Keratinocyte (primary cell): ENCODE data around the gene PDX1. TPM values are rescaled to one million over a fixed set of nuclear protein-coding genes. Genes with fewer than 3 reads are reported as not detected.
A peak's percentile ranks its signal among the peaks of the same experiment; 100 is the strongest.

ENCODE experiments used
- DNase-seq: peaks from one replicate; pipeline ENCODE4 v3.0.0-alpha.2; 2011; ENCODE audit warnings: low read depth, missing footprints, low spot score
- FAIRE-seq: peaks from 2 replicates; lab custom pipeline; 2011; peaks lifted over from hg19 to GRCh38; lab: Jason Lieb, UNC
- H2AFZ ChIP-seq: 2 replicates; pipeline ENCODE4 v1.6.0; 2012; ENCODE audit warnings: low read length, control low read depth, inconsistent platforms; ENCODE audit not compliant: control insufficient read depth
- H3K27ac ChIP-seq: 2 replicates; pipeline ENCODE4 v1.5.1; 2011; ENCODE audit warnings: low read length; ENCODE audit not compliant: control insufficient read depth, insufficient read depth
- H3K27me3 ChIP-seq: 3 replicates; pipeline ENCODE4 v1.6.0; 2011; ENCODE audit warnings: low read length; ENCODE audit not compliant: control insufficient read depth, insufficient read depth; ENCODE audit errors: extremely low read depth
- H3K36me3 ChIP-seq, 2 experiments: 2 replicates in 1 of 2; 3 replicates in 1 of 2; pipeline ENCODE4 v1.5.1; 2011; ENCODE audit warnings: low read length in 2 of 2, mild to moderate bottlenecking in 1 of 2; ENCODE audit not compliant: control insufficient read depth in 2 of 2, insufficient read depth in 2 of 2; ENCODE audit errors: extremely low read depth in 1 of 2
- H3K4me1 ChIP-seq: 3 replicates; pipeline ENCODE4 v1.5.1; 2011; ENCODE audit warnings: low read length; ENCODE audit not compliant: control insufficient read depth, insufficient read depth; ENCODE audit errors: extremely low read depth
- H3K4me2 ChIP-seq: 3 replicates; pipeline ENCODE4 v1.6.0; 2011; ENCODE audit warnings: low read depth, low read length; ENCODE audit not compliant: control insufficient read depth, insufficient read depth; ENCODE audit errors: extremely low read depth
- H3K4me3 ChIP-seq, 3 experiments: fragments of 200-600 bp in 1 of 3; sonication (generic) in 1 of 3; 2 replicates in 2 of 3; 3 replicates in 1 of 3; pipeline ENCODE4 v1.5.1; 2011 to 2016; ENCODE audit warnings: low read length in 3 of 3, mild to moderate bottlenecking in 3 of 3, control low read depth in 2 of 3, inconsistent platforms in 1 of 3, low read depth in 1 of 3, mixed read lengths in 1 of 3, mixed run types in 1 of 3, moderate library complexity in 1 of 3; ENCODE audit not compliant: control insufficient read depth in 2 of 3, insufficient read depth in 2 of 3; ENCODE audit errors: extremely low read depth in 1 of 3
- H3K79me2 ChIP-seq: 2 replicates; pipeline ENCODE4 v1.6.0; 2012; ENCODE audit warnings: low read length; ENCODE audit not compliant: control insufficient read depth, insufficient read depth
- H3K9ac ChIP-seq: 3 replicates; pipeline ENCODE4 v1.6.0; 2011; ENCODE audit warnings: low read length; ENCODE audit not compliant: control insufficient read depth, insufficient read depth; ENCODE audit errors: extremely low read depth
- H3K9me1 ChIP-seq: 3 replicates; pipeline ENCODE4 v1.6.0; 2011; ENCODE audit warnings: low read length; ENCODE audit not compliant: control insufficient read depth, insufficient read depth; ENCODE audit errors: extremely low read depth
- H3K9me3 ChIP-seq: 2 replicates; pipeline ENCODE4 v1.5.1; 2012; ENCODE audit warnings: low read depth, low read length; ENCODE audit not compliant: control insufficient read depth
- H4K20me1 ChIP-seq: 3 replicates; pipeline ENCODE4 v1.6.0; 2011; ENCODE audit warnings: low read length; ENCODE audit not compliant: control insufficient read depth, insufficient read depth; ENCODE audit errors: extremely low read depth
- CTCF ChIP-seq, 3 experiments: IDR thresholded peaks in 1 of 3; conservative IDR thresholded peaks in 1 of 3; optimal IDR thresholded peaks in 1 of 3; 2 replicates in 2 of 3; 3 replicates in 1 of 3; pipeline versions ENCODE3 to v1.5.1; 2011; ENCODE audit warnings: low read length in 3 of 3, mild to moderate bottlenecking in 3 of 3, moderate library complexity in 2 of 3, control low read depth in 1 of 3, inconsistent platforms in 1 of 3; ENCODE audit not compliant: insufficient read depth in 2 of 3; ENCODE audit errors: extremely low read depth in 1 of 3
- EZH2 ChIP-seq: IDR thresholded peaks from one replicate; pipeline ENCODE4 v1.6.1; 2012; ENCODE audit warnings: inconsistent platforms, mild to moderate bottlenecking, low read length, moderate library complexity
- dilution Hi-C: fragments of 300-500 bp; cut with MboI; formaldehyde crosslinking; loops from one replicate; pipeline ENCODE4 v1.7.0; 2020; ENCODE audit warnings: low sequenced_read_pairs; ENCODE audit not compliant: extremely low pct_ligation_motif_present
- polyA plus RNA-seq, 5 experiments: library from polyadenylated mRNA; depleted of rRNA in 3 of 5; stranded (reverse) in 3 of 5; stranded (forward) in 1 of 5; unstranded in 1 of 5; fragments of >200 nt; gene quantifications; 1 replicate in 1 of 5; 2 replicates in 3 of 5; 3 replicates in 1 of 5; pipeline versions ENCODE4 v1.2.1 to v1.2.3, GENCODE V29; 2011 to 2012; ENCODE audit warnings: missing spikeins in 2 of 5, low read depth in 1 of 5, low replicate concordance in 1 of 5

Gene PDX1
- polyA plus RNA-seq, 1 donor (not counting 4 experiments of a cell fraction or from before 2014, with no cell fraction given), result not detected

DNA sequence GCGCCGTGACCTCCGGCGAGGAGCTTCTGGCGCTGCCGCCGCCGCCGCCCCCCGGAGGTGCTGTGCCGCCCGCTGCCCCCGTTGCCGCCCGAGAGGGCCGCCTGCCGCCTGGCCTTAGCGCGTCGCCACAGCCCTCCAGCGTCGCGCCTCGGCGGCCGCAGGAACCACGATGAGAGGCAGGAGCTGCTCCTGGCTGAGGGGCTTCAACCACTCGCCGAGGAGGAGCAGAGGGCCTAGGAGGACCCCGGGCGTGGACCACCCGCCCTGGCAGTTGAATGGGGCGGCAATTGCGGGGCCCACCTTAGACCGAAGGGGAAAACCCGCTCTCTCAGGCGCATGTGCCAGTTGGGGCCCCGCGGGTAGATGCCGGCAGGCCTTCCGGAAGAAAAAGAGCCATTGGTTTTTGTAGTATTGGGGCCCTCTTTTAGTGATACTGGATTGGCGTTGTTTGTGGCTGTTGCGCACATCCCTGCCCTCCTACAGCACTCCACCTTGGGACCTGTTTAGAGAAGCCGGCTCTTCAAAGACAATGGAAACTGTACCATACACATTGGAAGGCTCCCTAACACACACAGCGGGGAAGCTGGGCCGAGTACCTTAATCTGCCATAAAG lies 4.8 kb downstream of the PDX1 start:
- no peak for DNase-seq
- H3K4me2 ChIP-seq, result no peak overlapping the region
- H3K9me3 ChIP-seq, result peaks cover 2% of the 10 kb centered on the region
- FAIRE-seq, result no peak
- no peak overlapping the region for H2AFZ ChIP-seq
- H3K36me3 ChIP-seq, result no peaks in the 10 kb centered on the region
- no peak for TF ChIP-seq CTCF (optimal IDR thresholded peaks at IDR 0.05 in 1 of 3, IDR thresholded peaks at IDR 0.05 in 1 of 3, conservative IDR thresholded peaks at IDR 0.05 in 1 of 3; ENCODE audit: extremely low read depth in 1 of 3, insufficient read depth in 2 of 3, low read length in 3 of 3)
- TF ChIP-seq EZH2, result peak; percentile 58
- H3K4me3 ChIP-seq, result no peak overlapping the region
- no peak overlapping the region for H3K27ac ChIP-seq
- no peaks in the 10 kb centered on the region for H3K79me2 ChIP-seq
- peaks cover 5% of the 10 kb centered on the region for H4K20me1 ChIP-seq
- no peak overlapping the region for H3K9ac ChIP-seq
- no peaks in the 10 kb centered on the region for H3K9me1 ChIP-seq
- dilution Hi-C loops, result no loop called here
- peaks cover 2% of the 10 kb centered on the region for H3K4me1 ChIP-seq
- H3K27me3 ChIP-seq, result peaks cover 100% of the 10 kb centered on the region

- H3K27ac ChIP-seq, result no peak overlapping the region
- H3K79me2 ChIP-seq, result no peaks in the 10 kb centered on the region
- no peak overlapping the region for H3K9ac ChIP-seq
- no peak overlapping the region for H2AFZ ChIP-seq
- DNase-seq, result no peak
- H3K36me3 ChIP-seq, result no peaks in the 10 kb centered on the region
- peaks cover 2% of the 10 kb centered on the region for H3K4me1 ChIP-seq
- H3K4me3 ChIP-seq, result no peak overlapping the region
- H3K4me2 ChIP-seq, result no peak overlapping the region
- H3K9me3 ChIP-seq, result peaks cover 2% of the 10 kb centered on the region
- FAIRE-seq, result no peak
- peaks cover 100% of the 10 kb centered on the region for H3K27me3 ChIP-seq
- no peaks in the 10 kb centered on the region for H3K9me1 ChIP-seq
- TF ChIP-seq EZH2 (no peak), CTCF (optimal IDR thresholded peaks at IDR 0.05 in 1 of 3, IDR thresholded peaks at IDR 0.05 in 1 of 3, conservative IDR thresholded peaks at IDR 0.05 in 1 of 3; ENCODE audit: extremely low read depth in 1 of 3, insufficient read depth in 2 of 3, low read length in 3 of 3) (no peak)
- H4K20me1 ChIP-seq, result peaks cover 5% of the 10 kb centered on the region
- dilution Hi-C loops, result no loop called here
Measured at GRCh38 chr13:27925220-27925991, 5.6 kb downstream of the PDX1 start.
